GM19372 (cell line): ENCODE measurements around the gene CIITA.
"Not testable (repeated sequence)": the region's sequence is repeated elsewhere in the genome, so short reads cannot be mapped to it uniquely, and the experiment has no call there.

Experiments used
- ATAC-seq: cut with Tn5 transposase; IDR thresholded peaks from one replicate; pipeline ENCODE4 v1.9.1; 2021; ENCODE audit warnings: mild to moderate bottlenecking, low read depth, moderate library complexity; ENCODE audit not compliant: unreplicated experiment

Gene CIITA

DNA sequence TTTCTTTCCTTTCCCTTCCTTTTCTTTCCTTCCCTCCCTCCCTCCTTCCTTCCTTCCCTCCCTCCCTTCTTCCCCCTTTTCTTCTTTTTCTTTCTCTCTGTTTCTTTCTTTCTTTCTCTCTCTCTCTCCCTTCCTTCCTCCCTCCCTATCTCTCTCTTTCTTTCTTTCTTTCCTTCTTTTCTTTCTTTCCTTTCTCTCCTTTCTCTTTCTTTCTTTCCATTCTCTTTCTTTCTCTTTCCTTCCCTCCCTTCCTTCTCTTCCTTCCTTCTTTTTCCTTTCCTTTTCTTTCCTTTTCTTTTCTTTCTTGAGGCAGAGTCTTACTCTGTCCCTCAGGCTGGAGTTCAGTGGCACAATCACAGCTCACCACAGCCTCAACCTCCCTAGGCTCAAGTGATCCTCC is 34.3 kb downstream of the CIITA start:
- no peak for ATAC-seq

- ATAC-seq = no peak
These were observed 39.5 kb downstream of the CIITA start for GRCh38 chr16:10916534-10916933.

DNA sequence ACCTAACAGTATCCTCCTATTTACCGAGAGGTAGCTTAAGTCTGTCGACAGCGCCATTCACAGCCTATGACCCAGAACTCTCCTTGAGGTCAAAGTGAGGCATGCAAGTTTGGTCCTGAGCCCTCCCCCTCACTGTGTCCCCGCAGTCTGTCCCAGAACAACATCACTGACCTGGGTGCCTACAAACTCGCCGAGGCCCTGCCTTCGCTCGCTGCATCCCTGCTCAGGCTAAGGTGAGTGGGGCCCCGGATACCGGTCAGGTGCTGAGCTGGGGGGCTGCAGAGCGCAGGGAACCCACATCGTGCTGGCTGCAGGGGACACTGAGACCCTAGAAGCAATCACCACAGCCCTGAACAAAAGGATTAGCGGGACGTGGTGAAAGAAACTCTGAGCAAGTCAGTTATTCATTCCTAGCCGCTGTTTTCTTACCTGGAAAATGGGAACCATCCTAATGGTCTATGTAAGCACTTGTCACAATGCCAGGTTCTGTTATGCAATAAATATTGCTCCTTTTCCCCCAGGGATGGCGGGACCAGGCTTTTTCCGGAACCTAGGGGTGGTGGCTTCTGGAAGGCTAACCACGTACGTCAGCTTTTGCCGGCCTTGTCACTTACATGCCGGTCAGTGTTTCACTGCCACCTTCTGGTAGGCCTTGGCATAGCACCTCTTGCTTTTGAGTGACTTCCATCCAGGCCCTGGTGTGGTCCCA is 41.4 kb downstream of the CIITA start:
- ATAC-seq = peak; percentile 65

GRCh38 chr16:10919003-10919351 is 42.0 kb downstream of the CIITA start:
- ATAC-seq = no peak

GRCh38 chr16:10920726-10921427 is 43.9 kb downstream of the CIITA start:
- no peak for ATAC-seq

DNA sequence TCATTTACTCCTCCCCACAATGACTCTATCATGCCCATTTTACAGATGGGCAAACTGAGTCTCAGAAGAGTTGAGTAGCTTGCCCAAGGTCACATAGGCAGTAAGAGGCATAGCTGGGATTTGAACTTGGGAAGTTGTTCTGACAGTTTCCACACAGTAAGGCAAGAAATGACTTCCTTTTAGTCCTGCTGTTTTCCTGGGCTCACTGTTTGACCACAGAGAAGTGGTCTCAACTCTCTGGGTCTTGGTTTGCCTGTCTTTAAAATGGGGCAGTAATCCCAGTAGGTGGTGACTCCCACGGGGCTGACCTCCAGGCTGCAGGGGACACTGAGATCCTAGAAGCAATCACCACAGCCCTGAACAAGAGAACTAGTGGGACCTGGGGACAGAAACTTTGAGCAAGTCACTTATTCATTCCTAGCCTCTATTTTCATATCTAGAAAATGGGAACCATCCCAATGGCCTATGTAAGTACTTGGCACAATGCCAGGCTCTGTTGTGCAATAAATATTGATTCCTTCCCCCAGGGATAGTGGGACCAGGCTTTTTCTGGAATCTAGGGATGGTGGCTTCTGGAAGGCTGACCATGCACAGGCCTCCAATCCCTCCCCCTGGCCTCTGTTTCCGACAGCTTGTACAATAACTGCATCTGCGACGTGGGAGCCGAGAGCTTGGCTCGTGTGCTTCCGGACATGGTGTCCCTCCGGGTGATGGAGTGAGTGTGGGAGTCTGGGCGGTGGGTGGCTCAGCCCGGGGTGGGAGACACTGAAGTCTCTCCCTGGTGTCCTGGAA is 44.7 kb downstream of the CIITA start:
- no peak for ATAC-seq

DNA sequence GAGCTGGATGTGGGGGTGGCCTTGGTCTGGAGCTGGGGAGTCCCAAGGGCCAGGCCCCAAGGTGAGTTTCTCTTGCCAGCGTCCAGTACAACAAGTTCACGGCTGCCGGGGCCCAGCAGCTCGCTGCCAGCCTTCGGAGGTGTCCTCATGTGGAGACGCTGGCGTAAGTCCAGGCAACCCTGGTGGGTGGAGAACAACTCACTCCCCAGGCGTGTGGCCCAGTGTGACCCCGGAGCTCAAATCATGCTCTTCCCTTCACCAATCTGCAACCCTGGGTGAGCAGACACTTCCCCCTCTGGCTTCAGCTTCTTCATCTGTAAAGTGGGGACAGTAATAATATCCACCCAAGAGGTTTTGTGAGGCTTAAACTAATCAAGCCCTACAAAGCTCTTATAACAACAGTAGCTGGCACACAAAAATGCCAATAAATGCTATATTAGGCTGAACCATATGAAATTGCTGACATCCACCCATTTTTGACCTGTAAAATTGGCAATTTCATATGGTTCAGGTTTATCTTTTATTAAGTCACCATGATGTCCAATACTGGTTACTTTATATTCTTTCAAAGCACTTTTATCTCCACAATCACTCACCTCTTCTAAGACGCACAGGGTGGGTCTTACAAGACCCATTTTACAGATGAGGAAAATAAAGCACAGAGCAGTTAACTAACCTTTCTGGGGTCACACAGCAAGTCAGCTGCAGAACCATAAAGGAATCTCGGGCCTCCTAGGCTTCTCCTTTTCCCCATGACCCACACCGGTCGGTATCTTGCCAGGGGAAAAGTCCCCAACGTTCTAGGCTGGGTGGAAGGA is 45.5 kb downstream of the CIITA start:
- no peak for ATAC-seq

DNA sequence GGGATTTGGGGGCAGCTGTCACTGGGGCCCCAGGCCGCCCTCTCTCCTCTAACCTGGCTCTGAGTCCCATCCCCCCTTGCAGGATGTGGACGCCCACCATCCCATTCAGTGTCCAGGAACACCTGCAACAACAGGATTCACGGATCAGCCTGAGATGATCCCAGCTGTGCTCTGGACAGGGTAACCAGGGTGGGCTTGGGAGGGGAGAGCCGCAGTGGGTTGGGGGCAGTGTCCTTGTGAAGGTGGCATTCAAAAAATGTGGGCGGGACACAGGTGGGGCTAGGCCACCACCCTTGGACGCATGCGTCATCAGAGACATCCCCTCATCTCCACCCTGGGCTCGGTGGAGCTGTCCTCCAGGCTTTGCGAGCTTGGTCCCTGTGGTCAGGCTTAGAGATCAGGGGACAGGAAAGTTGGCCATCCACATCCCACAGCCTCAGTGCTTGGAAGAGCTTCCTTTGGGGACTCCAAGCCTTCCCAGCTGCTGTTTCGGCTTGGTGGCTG is 46.2 kb downstream of the CIITA start:
- ATAC-seq = no peak

DNA sequence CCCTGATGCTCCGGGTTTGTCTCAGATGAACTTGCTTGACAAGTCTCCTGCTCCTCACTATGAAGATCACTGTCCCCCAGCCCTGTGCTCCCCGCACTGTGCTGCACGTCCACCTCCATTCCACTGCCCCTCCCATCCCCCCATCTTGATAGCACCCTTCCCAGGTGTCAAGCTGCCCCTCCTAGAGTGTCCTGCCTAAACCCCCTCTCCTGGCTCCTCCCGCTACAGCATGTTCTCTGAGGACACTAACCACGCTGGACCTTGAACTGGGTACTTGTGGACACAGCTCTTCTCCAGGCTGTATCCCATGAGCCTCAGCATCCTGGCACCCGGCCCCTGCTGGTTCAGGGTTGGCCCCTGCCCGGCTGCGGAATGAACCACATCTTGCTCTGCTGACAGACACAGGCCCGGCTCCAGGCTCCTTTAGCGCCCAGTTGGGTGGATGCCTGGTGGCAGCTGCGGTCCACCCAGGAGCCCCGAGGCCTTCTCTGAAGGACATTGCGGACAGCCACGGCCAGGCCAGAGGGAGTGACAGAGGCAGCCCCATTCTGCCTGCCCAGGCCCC is 46.7 kb downstream of the CIITA start:
- ATAC-seq = no peak

- ATAC-seq = not testable (repeated sequence)
These were observed 48.3 kb downstream of the CIITA start for GRCh38 chr16:10925285-10925684.

- ATAC-seq = no peak
These were observed 49.1 kb downstream of the CIITA start for GRCh38 chr16:10926094-10926493.

- ATAC-seq = no peak
These were observed 49.9 kb downstream of the CIITA start for GRCh38 chr16:10926867-10927266.

GRCh38 chr16:10927497-10928112 is 50.6 kb downstream of the CIITA start:
- no peak for ATAC-seq

DNA sequence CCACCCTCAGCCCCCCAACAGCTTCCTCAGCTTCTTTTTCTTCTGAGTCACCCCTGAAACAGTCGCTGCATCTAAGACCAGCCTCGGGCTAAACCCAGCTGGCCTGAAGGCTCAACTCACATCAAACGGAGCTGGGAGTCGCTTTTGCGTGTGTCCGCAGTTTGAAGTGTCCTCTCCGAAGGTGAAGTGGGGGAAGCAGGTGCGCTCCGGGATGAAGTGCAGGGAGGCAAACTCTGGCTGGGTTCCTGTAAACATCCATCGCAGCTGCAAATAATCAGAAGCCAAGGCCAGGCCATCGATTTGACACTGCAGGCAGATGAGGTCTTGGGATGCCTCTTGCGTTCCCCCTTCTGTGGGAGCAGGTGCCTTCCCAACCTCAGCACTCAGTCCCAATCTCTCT is 52.1 kb downstream of the CIITA start:
- not testable (repeated sequence) for ATAC-seq

DNA sequence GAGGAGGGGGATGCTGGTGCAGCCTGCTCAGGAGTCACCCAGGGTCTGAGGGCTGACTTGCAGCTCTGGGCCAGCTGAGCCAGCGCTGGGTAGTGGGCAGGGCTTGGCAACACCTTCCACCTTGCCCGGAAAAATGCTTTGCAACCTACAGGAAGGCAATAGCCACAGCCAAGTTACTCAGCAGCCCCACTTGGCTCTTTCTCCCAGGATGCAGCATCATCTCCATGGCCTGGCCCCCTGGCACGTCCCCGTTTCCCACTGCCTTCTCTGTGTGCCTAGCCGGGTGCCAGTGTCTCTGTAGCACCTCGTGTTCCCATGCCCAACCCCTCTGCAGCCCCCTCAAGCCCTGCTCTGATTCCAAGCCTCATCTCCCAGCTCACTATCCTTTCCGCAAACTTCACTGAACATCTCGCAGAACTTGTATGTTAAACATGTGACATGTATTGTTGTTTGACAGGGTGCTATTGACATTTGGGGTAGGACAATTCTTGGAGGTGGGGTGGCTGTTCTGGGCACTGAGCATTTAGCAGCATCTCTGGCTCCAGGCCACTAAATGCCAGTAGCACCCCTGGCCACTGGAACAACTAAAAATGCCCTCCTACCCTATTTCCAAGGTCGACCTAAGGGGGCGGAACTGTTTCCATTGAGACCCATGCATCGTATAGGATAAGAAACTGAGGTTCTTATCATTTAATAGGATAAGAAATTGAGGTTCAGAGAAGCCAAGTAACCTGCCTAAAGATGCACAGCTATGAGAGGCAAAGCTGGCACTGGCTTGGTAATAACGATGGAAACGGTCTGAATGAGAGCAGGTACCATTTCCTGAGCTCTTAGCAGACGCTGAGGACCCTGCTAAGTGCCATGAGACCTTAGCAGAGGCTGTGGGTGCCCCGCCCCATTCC is 53.1 kb downstream of the CIITA start:
- no peak for ATAC-seq

GRCh38 chr16:10930755-10931093 is 53.7 kb downstream of the CIITA start:
- ATAC-seq = no peak

DNA sequence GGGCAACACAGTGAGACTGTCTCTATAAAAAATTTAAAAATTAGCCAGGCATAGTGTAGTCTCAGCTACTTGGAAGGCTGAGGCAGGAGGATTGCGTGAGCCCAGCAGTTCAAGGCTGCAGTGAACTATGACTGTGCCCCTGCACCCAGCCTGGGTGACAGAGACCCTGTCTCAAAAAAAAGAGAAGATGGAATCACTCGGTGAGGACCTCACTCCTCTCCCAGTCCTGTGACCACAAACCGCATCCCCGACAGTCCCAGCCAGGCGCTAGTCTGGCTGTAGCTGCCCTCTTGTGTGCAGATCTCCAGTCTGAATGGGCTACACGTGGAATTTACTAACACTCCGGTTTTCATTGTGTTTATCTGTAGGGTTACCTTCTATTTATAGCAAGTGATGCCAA is 54.1 kb downstream of the CIITA start:
- no peak for ATAC-seq

GRCh38 chr16:10931977-10932632 is 55.1 kb downstream of the CIITA start:
- ATAC-seq = no peak
